H1 (cell line): ENCODE results near the gene STEAP3. TPM values are rescaled to one million over a fixed set of nuclear protein-coding genes. Genes with fewer than 3 reads are reported as not detected.

Source experiments
- CTCF ChIA-PET: fragments of 300-600 bp; sonication (Branson Sonifier 250); formaldehyde crosslinking; loops from one replicate; lab custom pipeline; 2021; ENCODE audit not compliant: partially characterized antibody; lab: Charles Lee
- POLR2A ChIA-PET: fragments of 300-600 bp; sonication (Branson Sonifier 250); formaldehyde crosslinking; loops from one replicate; lab custom pipeline; 2021; ENCODE audit warnings: inconsistent platforms; ENCODE audit not compliant: partially characterized antibody; lab: Charles Lee
- DNase-seq, 2 experiments: peaks; one replicate each; pipeline versions ENCODE4 v3.0.0 to v3.0.0-alpha.2; 2010 to 2022; ENCODE audit warnings: low spot score in 2 of 2, low read depth in 1 of 2, mixed read lengths in 1 of 2
- FAIRE-seq: peaks from 2 replicates; lab custom pipeline; 2011; peaks lifted over from hg19 to GRCh38; lab: Jason Lieb, UNC
- H2AFZ ChIP-seq: 2 replicates; pipeline ENCODE4 v1.8.1; 2012; ENCODE audit warnings: low read length, inconsistent platforms
- H2AK5ac ChIP-seq: 2 replicates; pipeline ENCODE4 v1.6.1; 2013; ENCODE audit warnings: low read depth, low read length
- H2BK120ac ChIP-seq: replicated peaks from 2 replicates; pipeline ENCODE3; 2013; ENCODE audit warnings: low read depth, low read length, inconsistent platforms
- H2BK12ac ChIP-seq: 2 replicates; pipeline ENCODE4 v1.6.1; 2013; ENCODE audit warnings: low read depth, low read length
- H2BK15ac ChIP-seq: 2 replicates; pipeline ENCODE4 v1.6.1; 2013; ENCODE audit warnings: low read length
- H2BK20ac ChIP-seq: 2 replicates; pipeline ENCODE4 v1.6.1; 2013; ENCODE audit warnings: low read length
- H2BK5ac ChIP-seq: 2 replicates; pipeline ENCODE4 v1.6.1; 2013; ENCODE audit warnings: low read depth, low read length
- H3K14ac ChIP-seq: 2 replicates; pipeline ENCODE4 v1.6.1; 2013; ENCODE audit warnings: inconsistent platforms; ENCODE audit not compliant: insufficient read length
- H3K18ac ChIP-seq: 2 replicates; pipeline ENCODE4 v1.6.1; 2013; ENCODE audit warnings: low read length; ENCODE audit errors: extremely low read depth
- H3K23ac ChIP-seq: 2 replicates; pipeline ENCODE4 v1.6.1; 2013; ENCODE audit warnings: inconsistent platforms; ENCODE audit not compliant: insufficient read length
- H3K23me2 ChIP-seq: 2 replicates; pipeline ENCODE4 v1.6.1; 2013; ENCODE audit warnings: low read depth, low read length
- H3K27ac ChIP-seq: 2 replicates; pipeline ENCODE4 v1.6.1; 2011; ENCODE audit warnings: low read depth, low read length, inconsistent platforms
- H3K27me3 ChIP-seq, 4 experiments: replicated peaks in 1 of 4; 1 replicate in 1 of 4; 2 replicates in 3 of 4; pipeline versions ENCODE4 v1.6.1 to v1.8.1; 2011 to 2013; ENCODE audit warnings: low read length in 3 of 4, mild to moderate bottlenecking in 3 of 4, inconsistent platforms in 2 of 4, mixed read lengths in 2 of 4, moderate library complexity in 1 of 4; ENCODE audit not compliant: control insufficient read depth in 3 of 4, insufficient read depth in 3 of 4; ENCODE audit errors: extremely low read depth in 1 of 4
- H3K36me3 ChIP-seq, 4 experiments: 2 replicates each; pipeline versions ENCODE4 v1.6.1 to v1.8.1; 2011 to 2013; ENCODE audit warnings: mild to moderate bottlenecking in 4 of 4, low read length in 3 of 4, moderate library complexity in 2 of 4, control low read depth in 1 of 4, inconsistent platforms in 1 of 4; ENCODE audit not compliant: insufficient read depth in 4 of 4, control insufficient read depth in 2 of 4
- H3K4ac ChIP-seq: replicated peaks from 2 replicates; pipeline ENCODE3; 2013; ENCODE audit warnings: low read length, low read depth, mixed read lengths, inconsistent platforms; ENCODE audit not compliant: insufficient read length
- H3K4me1 ChIP-seq, 4 experiments: replicated peaks in 1 of 4; 1 replicate in 1 of 4; 2 replicates in 3 of 4; pipeline versions ENCODE4 v1.6.1 to v1.8.1; 2011 to 2013; ENCODE audit warnings: low read length in 3 of 4, inconsistent platforms in 2 of 4, mixed read lengths in 1 of 4; ENCODE audit not compliant: insufficient read depth in 4 of 4, control insufficient read depth in 3 of 4
- H3K4me2 ChIP-seq, 2 experiments: 2 replicates each; pipeline versions ENCODE4 v1.6.1 to v1.8.1; 2011 to 2013; ENCODE audit warnings: low read depth in 2 of 2, low read length in 2 of 2, control low read depth in 1 of 2, inconsistent platforms in 1 of 2, mild to moderate bottlenecking in 1 of 2; ENCODE audit not compliant: insufficient read depth in 1 of 2
- H3K4me3 ChIP-seq, 4 experiments: fragments of 200-600, 300-600 bp in 1 of 4; sonication (generic), shearing (Covaris generic), sonication (Bioruptor Twin) in 1 of 4; 2 replicates each; pipeline versions ENCODE4 v1.5.1 to v1.8.1; 2011 to 2016; ENCODE audit warnings: low read length in 4 of 4, low read depth in 3 of 4, control low read depth in 2 of 4, inconsistent platforms in 2 of 4, mild to moderate bottlenecking in 2 of 4, mixed read lengths in 1 of 4, moderate library complexity in 1 of 4; ENCODE audit not compliant: insufficient read depth in 2 of 4; ENCODE audit errors: extremely low read depth in 1 of 4
- H3K56ac ChIP-seq: replicated peaks from 2 replicates; pipeline ENCODE3; 2013; ENCODE audit warnings: low read depth, mild to moderate bottlenecking, mixed read lengths, low read length, inconsistent platforms; ENCODE audit not compliant: insufficient read length
- H3K79me1 ChIP-seq: 2 replicates; pipeline ENCODE4 v1.6.1; 2013; ENCODE audit warnings: low read depth, low read length, control low read depth
- H3K79me2 ChIP-seq, 2 experiments: 2 replicates each; pipeline versions ENCODE4 v1.6.1 to v1.8.1; 2012 to 2013; ENCODE audit warnings: low read length in 2 of 2, mild to moderate bottlenecking in 2 of 2, inconsistent platforms in 1 of 2; ENCODE audit not compliant: insufficient read depth in 2 of 2, control insufficient read depth in 1 of 2
- H3K9ac ChIP-seq, 4 experiments: replicated peaks in 1 of 4; 1 replicate in 1 of 4; 2 replicates in 3 of 4; pipeline versions ENCODE4 v1.6.1 to v1.8.1; 2011 to 2013; ENCODE audit warnings: low read depth in 3 of 4, low read length in 3 of 4, control low read depth in 2 of 4, mild to moderate bottlenecking in 2 of 4, moderate library complexity in 2 of 4, inconsistent platforms in 1 of 4; ENCODE audit errors: extremely low read depth in 1 of 4
- H3K9me3 ChIP-seq, 2 experiments: 2 replicates each; pipeline versions ENCODE4 v1.6.1 to v1.8.1; 2012 to 2013; ENCODE audit warnings: mild to moderate bottlenecking in 2 of 2, moderate library complexity in 2 of 2, control low read depth in 1 of 2, inconsistent platforms in 1 of 2, low read depth in 1 of 2, low read length in 1 of 2, mixed read lengths in 1 of 2; ENCODE audit not compliant: insufficient read depth in 2 of 2
- H4K20me1 ChIP-seq, 2 experiments: replicated peaks in 1 of 2; 2 replicates each; pipeline versions ENCODE3 to v1.8.1; 2011 to 2013; ENCODE audit warnings: inconsistent platforms in 2 of 2, low read length in 2 of 2, mild to moderate bottlenecking in 1 of 2; ENCODE audit not compliant: insufficient read depth in 2 of 2, control insufficient read depth in 1 of 2
- H4K5ac ChIP-seq: 2 replicates; pipeline ENCODE4 v1.6.1; 2013; ENCODE audit warnings: low read length, low read depth, mixed read lengths, inconsistent platforms; ENCODE audit not compliant: insufficient read length
- H4K8ac ChIP-seq: 2 replicates; pipeline ENCODE4 v1.8.0; 2013; ENCODE audit warnings: mild to moderate bottlenecking, moderate library complexity, low read length, inconsistent platforms; ENCODE audit not compliant: insufficient read depth; ENCODE audit errors: extremely low read depth
- H4K91ac ChIP-seq: replicated peaks from 2 replicates; pipeline ENCODE3; 2013; ENCODE audit warnings: low read length, mixed read lengths, inconsistent platforms; ENCODE audit not compliant: insufficient read length
- EGR1 ChIP-seq: IDR thresholded peaks from 2 replicates; pipeline ENCODE4 v1.6.1; 2011; ENCODE audit warnings: low read depth, low read length, borderline replicate concordance
- EZH2 ChIP-seq: fragments of 200-600 bp; sonication (generic); IDR thresholded peaks from 2 replicates; pipeline ENCODE4 v1.7.1; 2012; ENCODE audit warnings: low read depth, mild to moderate bottlenecking, moderate library complexity, low read length, inconsistent platforms; ENCODE audit not compliant: severe bottlenecking
- GABPA ChIP-seq: IDR thresholded peaks from 2 replicates; pipeline ENCODE4 v1.6.1; 2011; ENCODE audit warnings: mild to moderate bottlenecking, low read length, moderate library complexity, borderline replicate concordance; ENCODE audit not compliant: insufficient read depth
- HDAC2 ChIP-seq, 2 experiments: fragments of 300-600 bp in 1 of 2; sonication (generic) in 1 of 2; IDR thresholded peaks; 2 replicates each; pipeline ENCODE4 v1.6.1; 2011 to 2012; ENCODE audit warnings: low read depth in 2 of 2, low read length in 2 of 2, mild to moderate bottlenecking in 2 of 2, moderate library complexity in 2 of 2, borderline replicate concordance in 1 of 2, inconsistent platforms in 1 of 2
- POLR2AphosphoS5 ChIP-seq: IDR thresholded peaks from 2 replicates; pipeline ENCODE4 v1.6.1; 2011; ENCODE audit warnings: low read depth, low read length
- SAP30 ChIP-seq: fragments of 300-600 bp; sonication (generic); IDR thresholded peaks from 2 replicates; pipeline ENCODE4 v1.7.1; 2012; ENCODE audit warnings: low read length, moderate library complexity, mild to moderate bottlenecking, inconsistent platforms; ENCODE audit not compliant: insufficient read depth, insufficient replicate concordance
- SIN3A ChIP-seq, 2 experiments: IDR thresholded peaks in 1 of 2; conservative IDR thresholded peaks in 1 of 2; 2 replicates each; pipeline ENCODE4 v1.6.1; 2011 to 2012; ENCODE audit warnings: low read length in 2 of 2, improper control_type of control experiment in 1 of 2, low read depth in 1 of 2, mild to moderate bottlenecking in 1 of 2
- SIX5 ChIP-seq: IDR thresholded peaks from 2 replicates; pipeline ENCODE4 v1.6.1; 2011; ENCODE audit warnings: mild to moderate bottlenecking, low read depth, low read length
- TAF1 ChIP-seq: IDR thresholded peaks from 2 replicates; pipeline ENCODE4 v1.6.1; 2011; ENCODE audit warnings: mild to moderate bottlenecking, low read depth, low read length
- TAF7 ChIP-seq: optimal IDR thresholded peaks from 2 replicates; pipeline ENCODE3; 2011; ENCODE audit warnings: low read depth, mild to moderate bottlenecking, inconsistent platforms, low read length, moderate library complexity, borderline replicate concordance
- ZNF274 ChIP-seq: IDR thresholded peaks from 2 replicates; pipeline ENCODE4 v1.7.0; 2012; ENCODE audit warnings: low read length, borderline replicate concordance; ENCODE audit errors: extremely low read depth
- WGBS, 2 experiments: shearing (Covaris generic) in 1 of 2; methylation state at CpG; one replicate each; pipeline versions ENCODE4 v1.1.6 to v1.1.7; 2013 to 2015; ENCODE audit warnings: low lambda C conversion rate in 2 of 2, mixed read lengths in 2 of 2, inconsistent platforms in 1 of 2, low coverage in 1 of 2, missing lambda C conversion rate in 1 of 2; ENCODE audit not compliant: insufficient replicate concordance in 2 of 2, insufficient coverage in 1 of 2, insufficient read length in 1 of 2; ENCODE audit errors: extremely low coverage in 1 of 2, missing lambda C conversion rate in 1 of 2; 5-methylcytosine and 5-hydroxymethylcytosine counted together
- polyA plus RNA-seq, 7 experiments: library from polyadenylated mRNA; depleted of rRNA in 3 of 7; stranded (reverse) in 5 of 7; unstranded in 2 of 7; fragments of >200 nt in 5 of 7; fragments of 200-250 nt in 2 of 7; gene quantifications; 1 replicate in 5 of 7; 2 replicates in 1 of 7; 4 replicates in 1 of 7; pipeline versions ENCODE4 v1.2.1 to v1.2.3, GENCODE V29; 2011 to 2013; ENCODE audit warnings: missing spikeins in 2 of 7, mixed read lengths in 2 of 7
- total RNA-seq: library from RNA; stranded (reverse); fragmentation: NEBNext Ultra II Directional; extraction: Animal tissue kit (Norgen Biotek cat#: 25700); gene quantifications from 2 replicates; pipeline ENCODE4 v1.2.1, GENCODE V29; 2021
- TF ChIP-seq, protein P1 (sequence below): IDR thresholded peaks from 2 replicates; pipeline ENCODE4 v1.6.1; 2011; ENCODE audit warnings: low read length, improper control_type of control experiment

The STEAP3 gene
- total and polyA plus RNA-seq, 2 of the 8 experiments (the other 6 are each of a cell fraction or from before 2014, with no cell fraction given) = 21.7 to 27.9 TPM

- H3K79me1 ChIP-seq = no peaks in the 10 kb centered on the region
- no peak overlapping the region for H3K56ac ChIP-seq
- H3K18ac ChIP-seq = no peak overlapping the region
- no peaks in the 10 kb centered on the region for H3K9me3 ChIP-seq
- peaks cover 0 to 5% (median 3%) of the 10 kb centered on the region in 4 experiments; a peak in 4 of 7 replicates for H3K4me1 ChIP-seq
- H4K91ac ChIP-seq = no peak overlapping the region
- WGBS, 2 experiments = 87% methylated on average over 10 of the region's 10 CpGs; no CpG with 5 or more reads in 1 of the 2 experiments
- no peak overlapping the region for H3K4me2 ChIP-seq
- H3K23ac ChIP-seq = no peak overlapping the region
- DNase-seq = no peak
- H3K4ac ChIP-seq = no peak overlapping the region
- no peak overlapping the region for H3K9ac ChIP-seq
- H2BK12ac ChIP-seq = no peak overlapping the region
- H4K8ac ChIP-seq = no peak overlapping the region
- H4K5ac ChIP-seq = no peak overlapping the region
- H2BK120ac ChIP-seq = no peak overlapping the region
- no peak overlapping the region for H2BK15ac ChIP-seq
- ChIA-PET POLR2A (no interaction called here), CTCF (interaction anchor here (0.6 to 1.2 kb wide), 2 partner anchors 11 to 1527 kb away, joined by 3 read pairs; no protein-coding TSS in a partner anchor)
- no peaks in the 10 kb centered on the region for H3K36me3 ChIP-seq
- no peaks in the 10 kb centered on the region for H3K23me2 ChIP-seq
- FAIRE-seq = no peak
- no peaks in the 10 kb centered on the region for H3K27me3 ChIP-seq
- H2BK5ac ChIP-seq = no peak overlapping the region
- H4K20me1 ChIP-seq = no peaks in the 10 kb centered on the region
- H3K27ac ChIP-seq = no peak overlapping the region
- H3K79me2 ChIP-seq = no peaks in the 10 kb centered on the region
- H2AK5ac ChIP-seq = no peak overlapping the region
- no peak overlapping the region for H2AFZ ChIP-seq
- H3K14ac ChIP-seq = no peak overlapping the region
- H3K4me3 ChIP-seq = no peak overlapping the region
- no peak overlapping the region for H2BK20ac ChIP-seq
- no peak for TF ChIP-seq TAF7
- TF ChIP-seq ZNF274 = no peak
- TF ChIP-seq SIX5 = no peak
- no peak for TF ChIP-seq TAF1
- TF ChIP-seq, protein P1, sequence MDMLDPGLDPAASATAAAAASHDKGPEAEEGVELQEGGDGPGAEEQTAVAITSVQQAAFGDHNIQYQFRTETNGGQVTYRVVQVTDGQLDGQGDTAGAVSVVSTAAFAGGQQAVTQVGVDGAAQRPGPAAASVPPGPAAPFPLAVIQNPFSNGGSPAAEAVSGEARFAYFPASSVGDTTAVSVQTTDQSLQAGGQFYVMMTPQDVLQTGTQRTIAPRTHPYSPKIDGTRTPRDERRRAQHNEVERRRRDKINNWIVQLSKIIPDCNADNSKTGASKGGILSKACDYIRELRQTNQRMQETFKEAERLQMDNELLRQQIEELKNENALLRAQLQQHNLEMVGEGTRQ = no peak
- no peak for TF ChIP-seq HDAC2 (IDR thresholded peaks at IDR 0.05; ENCODE audit: borderline replicate concordance in 1 of 2, low read depth in 2 of 2, low read length in 2 of 2)
- TF ChIP-seq POLR2AphosphoS5 = no peak
- no peak for TF ChIP-seq GABPA
- no peak for TF ChIP-seq SAP30
- TF ChIP-seq SIN3A (conservative IDR thresholded peaks at IDR 0.05 in 1 of 2, IDR thresholded peaks at IDR 0.05 in 1 of 2; ENCODE audit: low read depth in 1 of 2, low read length in 2 of 2) = no peak
- no peak for TF ChIP-seq EZH2
- TF ChIP-seq EGR1 = no peak
Measured at GRCh38 chr2:119306196-119306590, 82.6 kb downstream of the STEAP3 start.
